Spleen (tissue), 7 donors: ENCODE results near the gene RNASE7.

Source experiments
- POLR2A ChIP-seq, 3 donors: fragments of 450-650 bp; IDR thresholded peaks; one replicate each; pipeline ENCODE4 v1.5.1; 2017; ENCODE audit warnings: antibody characterized with exemption in 3 of 3, mild to moderate bottlenecking in 1 of 3
- POLR2AphosphoS5 ChIP-seq, 3 donors: sonication (generic); formaldehyde crosslinking; IDR thresholded peaks; one replicate each; pipeline ENCODE4 v1.5.1; 2017; ENCODE audit warnings: antibody characterized with exemption in 3 of 3
- TF ChIP-seq, protein P1 (sequence below), 11 experiments: fragments of 200-600 bp in 7 of 11; fragments of 450-650 bp in 4 of 11; sonication (generic) in 4 of 11; IDR thresholded peaks in 8 of 11; conservative IDR thresholded peaks in 3 of 11; 1 replicate in 7 of 11; 2 replicates in 4 of 11; pipeline versions ENCODE4 v1.4.0 to v1.8.0; 2016 to 2021; ENCODE audit warnings: antibody characterized with exemption in 11 of 11, inconsistent platforms in 4 of 11, mild to moderate bottlenecking in 1 of 11
- donor health status: DM: no; HTN: no; CAD: no; lungs with moderate emphysema.
- donor health status: DM: no; HTN: no; CAD: no.
- donor health status: DM: no; HTN: no; CAD: no.

DNA sequence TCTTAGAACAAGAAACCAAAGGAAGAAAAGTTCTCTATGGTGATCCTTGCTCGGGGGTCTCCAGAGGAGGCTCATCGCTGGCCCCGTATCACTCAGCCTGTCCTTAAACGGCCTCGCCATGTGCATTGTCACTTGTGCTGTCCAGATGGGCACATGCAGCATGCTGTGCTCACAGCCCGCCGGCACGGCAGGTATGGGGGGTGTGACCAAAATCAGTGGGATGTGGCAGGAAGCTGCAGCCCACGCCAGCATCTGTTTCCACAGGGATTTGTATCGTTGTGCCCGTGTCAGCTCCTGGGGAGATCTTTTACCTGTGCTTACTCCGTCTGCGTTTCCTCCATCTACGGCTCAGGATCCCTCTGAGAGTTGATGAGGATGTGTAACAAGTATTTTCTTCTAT lies 45.6 kb upstream of the RNASE7 start:
- no peak for TF ChIP-seq POLR2A (IDR thresholded peaks at IDR 0.05)
- TF ChIP-seq, protein P1, sequence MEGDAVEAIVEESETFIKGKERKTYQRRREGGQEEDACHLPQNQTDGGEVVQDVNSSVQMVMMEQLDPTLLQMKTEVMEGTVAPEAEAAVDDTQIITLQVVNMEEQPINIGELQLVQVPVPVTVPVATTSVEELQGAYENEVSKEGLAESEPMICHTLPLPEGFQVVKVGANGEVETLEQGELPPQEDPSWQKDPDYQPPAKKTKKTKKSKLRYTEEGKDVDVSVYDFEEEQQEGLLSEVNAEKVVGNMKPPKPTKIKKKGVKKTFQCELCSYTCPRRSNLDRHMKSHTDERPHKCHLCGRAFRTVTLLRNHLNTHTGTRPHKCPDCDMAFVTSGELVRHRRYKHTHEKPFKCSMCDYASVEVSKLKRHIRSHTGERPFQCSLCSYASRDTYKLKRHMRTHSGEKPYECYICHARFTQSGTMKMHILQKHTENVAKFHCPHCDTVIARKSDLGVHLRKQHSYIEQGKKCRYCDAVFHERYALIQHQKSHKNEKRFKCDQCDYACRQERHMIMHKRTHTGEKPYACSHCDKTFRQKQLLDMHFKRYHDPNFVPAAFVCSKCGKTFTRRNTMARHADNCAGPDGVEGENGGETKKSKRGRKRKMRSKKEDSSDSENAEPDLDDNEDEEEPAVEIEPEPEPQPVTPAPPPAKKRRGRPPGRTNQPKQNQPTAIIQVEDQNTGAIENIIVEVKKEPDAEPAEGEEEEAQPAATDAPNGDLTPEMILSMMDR (IDR thresholded peaks at IDR 0.05 in 8 of 11, conservative IDR thresholded peaks at IDR 0.05 in 3 of 11): no peak
- peak in 1 of 3 donors; percentile 17 for TF ChIP-seq POLR2AphosphoS5 (IDR thresholded peaks at IDR 0.05)
